K562 (cell line): ENCODE results near the gene ZNF837. TPM values are rescaled to one million over a fixed set of nuclear protein-coding genes. Genes with fewer than 3 reads are reported as not detected.

Source experiments
- ATAC-seq: fragments of 200-7000 bp; cut with Tn5 transposase; 3 replicates; pipeline ENCODE4 v1.9.1; 2020; ENCODE audit warnings: moderate library complexity
- BruUV-seq: library from RNA; stranded (reverse); fragments of 400-500 nt; replicated peaks from 2 replicates; lab custom pipeline; 2021; lab: Mats Ljungman, UMichigan
- CTCF ChIA-PET: fragments of 300-600 bp; formaldehyde crosslinking; extraction: SDS; loops from one replicate; lab custom pipeline; 2021; ENCODE audit warnings: low intra/inter-chr PET ratio; lab: Yijun Ruan, JAX
- POLR2A ChIA-PET: fragments of 300-600, 350-650 bp; sonication (Branson Sonifier 250); formaldehyde crosslinking; extraction: SDS; loops from one replicate; lab custom pipeline; 2021; ENCODE audit warnings: antibody characterized with exemption, inconsistent platforms; lab: Yijun Ruan, JAX
- DNase-seq, 4 experiments: peaks; one replicate each; pipeline versions ENCODE4 v3.0.0 to v3.0.0-alpha.2; 2011 to 2018; ENCODE audit warnings: low spot score in 3 of 4, mixed read lengths in 3 of 4; ENCODE audit errors: extremely low read depth in 1 of 4
- FAIRE-seq: peaks from 2 replicates; lab custom pipeline; 2011; peaks lifted over from hg19 to GRCh38; lab: Jason Lieb, UNC
- H2AFZ ChIP-seq: 2 replicates; pipeline ENCODE4 v1.6.0; 2011; ENCODE audit warnings: low read depth, low read length, control low read depth, inconsistent platforms
- H3K27ac ChIP-seq: fragments of 200-600 bp; 3 replicates; pipeline ENCODE4 v1.8.0; 2011; ENCODE audit warnings: low read depth, mild to moderate bottlenecking, control low read depth, inconsistent platforms, low read length, moderate library complexity, mixed read lengths; ENCODE audit errors: extremely low read depth
- H3K27me3 ChIP-seq, 2 experiments: fragments of 300-600 bp in 1 of 2; 2 replicates in 1 of 2; 3 replicates in 1 of 2; pipeline versions ENCODE4 v1.6.0 to v1.8.0; 2011; ENCODE audit warnings: inconsistent platforms in 2 of 2, low read length in 2 of 2, mild to moderate bottlenecking in 1 of 2, mixed read lengths in 1 of 2, moderate library complexity in 1 of 2; ENCODE audit not compliant: control insufficient read depth in 2 of 2, insufficient read depth in 2 of 2
- H3K36me3 ChIP-seq: fragments of 300-600 bp; 3 replicates; pipeline ENCODE4 v1.8.0; 2011; ENCODE audit warnings: mild to moderate bottlenecking, low read length, inconsistent platforms; ENCODE audit not compliant: control insufficient read depth, insufficient read depth
- H3K4me1 ChIP-seq, 2 experiments: fragments of 200-600 bp in 1 of 2; replicated peaks in 1 of 2; 2 replicates in 1 of 2; 3 replicates in 1 of 2; pipeline versions ENCODE4 v1.5.1 to v1.8.0; 2011; ENCODE audit warnings: inconsistent platforms in 2 of 2, low read length in 2 of 2, mild to moderate bottlenecking in 1 of 2, mixed read lengths in 1 of 2, moderate library complexity in 1 of 2; ENCODE audit not compliant: control insufficient read depth in 2 of 2, insufficient read depth in 2 of 2
- H3K4me2 ChIP-seq: 2 replicates; pipeline ENCODE4 v1.6.1; 2011; ENCODE audit warnings: low read length, control low read depth, inconsistent platforms, mixed read lengths; ENCODE audit not compliant: insufficient read depth
- H3K4me3 ChIP-seq: fragments of 200-600 bp; sonication (generic), shearing (Covaris generic); 2 replicates; pipeline ENCODE4 v1.5.1; 2016; ENCODE audit warnings: control low read depth, inconsistent platforms
- H3K79me2 ChIP-seq: fragments of 200-600 bp; 3 replicates; pipeline ENCODE4 v1.8.0; 2011; ENCODE audit warnings: low read length, inconsistent platforms; ENCODE audit not compliant: control insufficient read depth, insufficient read depth
- H3K9ac ChIP-seq, 2 experiments: 2 replicates each; pipeline versions ENCODE4 v1.6.0 to v1.6.1; 2011; ENCODE audit warnings: low read depth in 2 of 2, low read length in 2 of 2, control low read depth in 1 of 2, inconsistent platforms in 1 of 2, mild to moderate bottlenecking in 1 of 2, mixed read lengths in 1 of 2; ENCODE audit not compliant: insufficient read depth in 1 of 2
- H3K9me1 ChIP-seq: one replicate; pipeline ENCODE4 v1.6.0; 2011; ENCODE audit warnings: inconsistent platforms, mild to moderate bottlenecking, low read length, moderate library complexity; ENCODE audit not compliant: control insufficient read depth, insufficient read depth
- H3K9me3 ChIP-seq: replicated peaks from 2 replicates; pipeline ENCODE4 v1.5.1; 2011; ENCODE audit warnings: low read depth, low read length, inconsistent platforms; ENCODE audit not compliant: control insufficient read depth, insufficient read depth
- H4K20me1 ChIP-seq: replicated peaks from 2 replicates; pipeline ENCODE4 v1.6.1; 2011; ENCODE audit warnings: low read length, inconsistent platforms, mixed read lengths; ENCODE audit not compliant: control insufficient read depth, insufficient read depth
- MCM7 ChIP-seq, 2 experiments: fragments of 450-650 bp; IDR thresholded peaks; 2 replicates each; pipeline ENCODE4 v1.6.1; 2016 to 2018
- NR2C1 ChIP-seq, 2 experiments: fragments of 450-650 bp; IDR thresholded peaks; 2 replicates each; pipeline ENCODE4 v1.6.1; 2017; ENCODE audit warnings: mild to moderate bottlenecking in 2 of 2, antibody characterized with exemption in 1 of 2, inconsistent platforms in 1 of 2, missing compliant biosample characterization in 1 of 2, missing genetic modification characterization in 1 of 2
- POLR2B ChIP-seq: fragments of 450-650 bp; IDR thresholded peaks from 2 replicates; pipeline ENCODE4 v1.6.1; 2018; ENCODE audit warnings: low read depth; ENCODE audit not compliant: partially characterized antibody
- PTRF ChIP-seq: fragments of 450-650 bp; IDR thresholded peaks from 2 replicates; pipeline ENCODE4 v1.6.1; 2016; ENCODE audit warnings: mild to moderate bottlenecking, missing genetic modification characterization, missing compliant biosample characterization
- TRIM24 ChIP-seq, 2 experiments: fragments of 450-650 bp; IDR thresholded peaks; 2 replicates each; pipeline ENCODE4 v1.6.1; 2016
- ZC3H11A ChIP-seq: IDR thresholded peaks from 2 replicates; pipeline ENCODE4 v1.6.1; 2012; ENCODE audit warnings: low read depth, low read length, improper control_type of control experiment
- WGBS: fragments of 100-300 bp; shearing (Covaris generic); methylation state at CpG from one replicate; pipeline ENCODE4 v1.1.6; 2016; ENCODE audit warnings: low coverage, mixed read lengths; ENCODE audit not compliant: insufficient coverage; ENCODE audit errors: missing lambda C conversion rate; 5-methylcytosine and 5-hydroxymethylcytosine counted together
- in situ Hi-C: fragments of 300-500 bp; cut with MboI; formaldehyde crosslinking; loops from 4 replicates; pipeline ENCODE4 v1.15.0; 2018; ENCODE audit warnings: inconsistent platforms, mixed read lengths
- intact Hi-C: fragments of 100-400 bp; cut with micrococcal nuclease; formaldehyde crosslinking; loops from 2 replicates; pipeline ENCODE4 v1.14.2; 2022
- polyA plus RNA-seq, 8 experiments: library from polyadenylated mRNA; depleted of rRNA in 4 of 8; stranded (reverse) in 5 of 8; unstranded in 3 of 8; fragments of >200 nt; fragmentation: Nextera tagmentation in 2 of 8; fragmentation: Illumina TruSeq in 1 of 8; extraction: Ambion mirVana in 2 of 8; extraction: Trizol in 1 of 8; gene quantifications; 2 replicates each; pipeline versions ENCODE4 v1.2.1 to v1.2.3, GENCODE V29; 2011 to 2014; ENCODE audit warnings: inconsistent platforms in 1 of 8, missing spikeins in 1 of 8
- total RNA-seq, 7 experiments: library from RNA; depleted of rRNA in 6 of 7; stranded (reverse); fragments of >200 nt in 6 of 7; fragmentation: Illumina TruSeq in 2 of 7; extraction: Trizol in 2 of 7; gene quantifications; 2 replicates each; pipeline versions ENCODE4 v1.2.1 to v1.2.3, GENCODE V29; 2011 to 2021; ENCODE audit warnings: low replicate concordance in 1 of 7
- TF ChIP-seq, protein P1 (sequence below), 3 experiments: fragments of 200-800 bp in 1 of 3; sonication (Bioruptor generic) in 1 of 3; sonication (generic) in 1 of 3; formaldehyde crosslinking in 1 of 3; IDR thresholded peaks; 2 replicates each; pipeline versions ENCODE4 v1.6.1 to v1.8.0; 2016 to 2022; ENCODE audit warnings: mild to moderate bottlenecking in 2 of 3, missing compliant biosample characterization in 2 of 3, missing genetic modification characterization in 2 of 3, missing genetic modification reagents in 1 of 3
- TF ChIP-seq, protein P2 (sequence below): fragments of 450-650 bp; conservative IDR thresholded peaks from 2 replicates; pipeline ENCODE4 v1.6.1; 2016; ENCODE audit warnings: missing genetic modification characterization, low read depth, mild to moderate bottlenecking, missing compliant biosample characterization, moderate library complexity

The ZNF837 gene
- total and polyA plus RNA-seq, 9 of the 15 experiments (the other 6 are each of a cell fraction or from before 2014, with no cell fraction given): 0.11 to 2.1 (median 0.57) TPM; not detected in 4

DNA sequence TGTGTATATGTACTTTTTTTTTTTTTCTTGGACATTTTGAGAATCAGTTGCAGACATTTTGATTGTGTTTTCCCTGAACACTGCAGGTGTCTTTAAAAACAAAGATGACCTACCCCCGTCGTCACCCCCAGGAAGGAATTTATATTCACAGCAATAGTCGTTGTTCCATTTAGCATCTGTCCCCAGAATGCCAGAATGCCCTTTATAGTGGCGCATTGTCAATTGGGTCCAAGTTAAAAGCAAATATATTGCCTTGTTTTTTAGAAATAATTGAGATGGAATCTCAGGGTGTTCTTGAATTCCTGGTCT, 12.8 kb upstream of the ZNF837 start:
- Histone ChIP-seq H4K20me1 (peaks cover 18% of the 10 kb centered on the region; the same call in 1 of the 2 replicates), H3K4me1 (peaks cover 10 to 57% of the 10 kb centered on the region in 2 experiments; a peak in 4 of 5 replicates), H3K79me2 (peaks cover 41% of the 10 kb centered on the region), H3K4me3 (no peak overlapping the region), H3K27ac (no peak overlapping the region), H3K9ac (no peak overlapping the region), H2AFZ (no peak overlapping the region), H3K4me2 (no peak overlapping the region), H3K9me3 (no peaks in the 10 kb centered on the region), H3K9me1 (no peaks in the 10 kb centered on the region), H3K36me3 (peaks cover 66% of the 10 kb centered on the region), H3K27me3 (no peaks in the 10 kb centered on the region)
- FAIRE-seq (no peak), ATAC-seq (no peak), DNase-seq (no peak)
- TF ChIP-seq, protein P1, sequence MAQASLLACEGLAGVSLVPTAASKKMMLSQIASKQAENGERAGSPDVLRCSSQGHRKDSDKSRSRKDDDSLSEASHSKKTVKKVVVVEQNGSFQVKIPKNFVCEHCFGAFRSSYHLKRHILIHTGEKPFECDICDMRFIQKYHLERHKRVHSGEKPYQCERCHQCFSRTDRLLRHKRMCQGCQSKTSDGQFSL (CRISPR knock-in tag; IDR thresholded peaks at IDR 0.05): no peak
- TF ChIP-seq, protein P1 (tag; IDR thresholded peaks at IDR 0.05): no peak
- no peak for TF ChIP-seq NR2C1 (IDR thresholded peaks at IDR 0.05)
- TF ChIP-seq NR2C1 (tag; IDR thresholded peaks at IDR 0.05): no peak
- TF ChIP-seq POLR2B: no peak
- no peak for TF ChIP-seq MCM7 (IDR thresholded peaks at IDR 0.05)
- TF ChIP-seq PTRF (tag): no peak
- TF ChIP-seq, protein P2, sequence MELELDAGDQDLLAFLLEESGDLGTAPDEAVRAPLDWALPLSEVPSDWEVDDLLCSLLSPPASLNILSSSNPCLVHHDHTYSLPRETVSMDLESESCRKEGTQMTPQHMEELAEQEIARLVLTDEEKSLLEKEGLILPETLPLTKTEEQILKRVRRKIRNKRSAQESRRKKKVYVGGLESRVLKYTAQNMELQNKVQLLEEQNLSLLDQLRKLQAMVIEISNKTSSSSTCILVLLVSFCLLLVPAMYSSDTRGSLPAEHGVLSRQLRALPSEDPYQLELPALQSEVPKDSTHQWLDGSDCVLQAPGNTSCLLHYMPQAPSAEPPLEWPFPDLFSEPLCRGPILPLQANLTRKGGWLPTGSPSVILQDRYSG (tag): no peak
- TF ChIP-seq ZC3H11A: no peak
- no peak for TF ChIP-seq TRIM24 (IDR thresholded peaks at IDR 0.05)
- BruUV-seq: no TSS peak
- intact Hi-C loops (no loop called here), in situ Hi-C loops (no loop called here)
- ChIA-PET CTCF (no interaction called here), POLR2A (no interaction called here)
- 80% methylated on average over 4 of the region's 4 CpGs for WGBS
